Measurements from ENCODE around the gene PRR29.
"Not testable (repeated sequence)": the region's sequence is repeated elsewhere in the genome, so short reads cannot be mapped to it uniquely, and the experiment has no call there.

PRR29 gene

GRCh38 chr17:64015447-64015846 lies 17.3 kb downstream of the PRR29 start:
- no peak for DNase-seq (ENCODE audit: low read depth in 2 of 2)

- no peak for DNase-seq (ENCODE audit: low read depth in 2 of 2)
Observed at GRCh38 chr17:64016231-64016784, 18.2 kb downstream of the PRR29 start.

GRCh38 chr17:64016974-64017373 lies 18.8 kb downstream of the PRR29 start:
- DNase-seq (ENCODE audit: low read depth in 2 of 2) = no peak

- DNase-seq (ENCODE audit: low read depth in 2 of 2) = no peak
Observed at GRCh38 chr17:64017381-64017980, 19.3 kb downstream of the PRR29 start.

- DNase-seq (ENCODE audit: low read depth in 2 of 2) = not testable (repeated sequence)
Observed at GRCh38 chr17:64019551-64019961, 21.4 kb downstream of the PRR29 start.

- peak; percentile 72 to 77 for DNase-seq (ENCODE audit: low read depth in 2 of 2)
Observed at GRCh38 chr17:64020056-64020766, 22.1 kb downstream of the PRR29 start, which contains the start of gene ICAM2. ICAM2 (minus strand) TSS chr17:64020633; CDS start chr17:64006691, 13,942 bp downstream.

GRCh38 chr17:64022611-64023063 lies 24.5 kb downstream of the PRR29 start:
- DNase-seq (ENCODE audit: low read depth in 2 of 2) = no peak

GRCh38 chr17:64024215-64024654 lies 26.1 kb downstream of the PRR29 start:
- no peak for DNase-seq (ENCODE audit: low read depth in 2 of 2)

- no peak for DNase-seq (ENCODE audit: low read depth in 2 of 2)
Observed at GRCh38 chr17:64024781-64025731, 26.9 kb downstream of the PRR29 start.

GRCh38 chr17:64025732-64026294 lies 27.7 kb downstream of the PRR29 start:
- DNase-seq (ENCODE audit: low read depth in 2 of 2) = peak; percentile 79 to 85

- peak in 1 of 2 donors; percentile 50 for DNase-seq (ENCODE audit: low read depth in 2 of 2)
Observed at GRCh38 chr17:64028874-64029464, 30.8 kb downstream of the PRR29 start.

- no peak for DNase-seq (ENCODE audit: low read depth in 2 of 2)
Observed at GRCh38 chr17:64032081-64032480, 33.9 kb downstream of the PRR29 start.

GRCh38 chr17:64036198-64036922 lies 38.2 kb downstream of the PRR29 start:
- no peak for DNase-seq (ENCODE audit: low read depth in 2 of 2)

GRCh38 chr17:64037180-64037579 lies 39.0 kb downstream of the PRR29 start:
- DNase-seq (ENCODE audit: low read depth in 2 of 2) = no peak

- DNase-seq (ENCODE audit: low read depth in 2 of 2) = no peak
Observed at GRCh38 chr17:64037802-64038201, 39.7 kb downstream of the PRR29 start.

- DNase-seq (ENCODE audit: low read depth in 2 of 2) = no peak
Observed at GRCh38 chr17:64038331-64039105, 40.4 kb downstream of the PRR29 start.

GRCh38 chr17:64039106-64039400 lies 40.9 kb downstream of the PRR29 start:
- no peak for DNase-seq (ENCODE audit: low read depth in 2 of 2)

- no peak for DNase-seq (ENCODE audit: low read depth in 2 of 2)
Observed at GRCh38 chr17:64040206-64040605, 42.1 kb downstream of the PRR29 start.

GRCh38 chr17:64041912-64042311 lies 43.8 kb downstream of the PRR29 start:
- DNase-seq (ENCODE audit: low read depth in 2 of 2) = no peak

All from stimulated activated CD8-positive, alpha-beta memory T cell treated with anti-CD3 and anti-CD28 coated beads, Interleukin-15, amount 100 ng/mL, for 48 hours (primary cell).